C4-2B (cell line): ENCODE results near the gene BRD1.

Experiments
- ZFX ChIP-seq: fragments of 450-650 bp; IDR thresholded peaks from 2 replicates; pipeline ENCODE4 v1.6.1; 2017
- TF ChIP-seq, protein P1 (sequence below): fragments of 450-650 bp; conservative IDR thresholded peaks from 2 replicates; pipeline ENCODE4 v1.5.1; 2017; ENCODE audit warnings: mild to moderate bottlenecking

DNA sequence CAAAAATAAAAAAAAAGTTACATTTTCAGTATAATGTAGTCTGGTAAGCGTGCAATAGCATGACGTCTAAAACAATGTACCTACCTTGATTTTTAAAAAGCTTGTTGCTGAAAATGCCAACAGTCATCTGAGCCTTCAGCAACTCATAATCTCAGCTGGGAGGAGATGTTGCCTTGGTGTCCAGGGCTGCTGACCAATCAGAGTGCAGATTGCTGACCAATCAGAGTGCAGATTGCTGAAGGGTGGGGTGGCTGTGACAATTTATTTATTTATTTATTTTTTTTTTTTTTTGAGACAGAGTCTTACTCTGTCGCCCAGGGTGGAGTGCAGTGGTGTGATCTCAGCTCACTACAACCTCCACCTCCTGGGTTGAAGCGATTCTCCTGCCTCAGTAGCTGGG lies 43.8 kb upstream of the BRD1 start:
- TF ChIP-seq, protein P1, sequence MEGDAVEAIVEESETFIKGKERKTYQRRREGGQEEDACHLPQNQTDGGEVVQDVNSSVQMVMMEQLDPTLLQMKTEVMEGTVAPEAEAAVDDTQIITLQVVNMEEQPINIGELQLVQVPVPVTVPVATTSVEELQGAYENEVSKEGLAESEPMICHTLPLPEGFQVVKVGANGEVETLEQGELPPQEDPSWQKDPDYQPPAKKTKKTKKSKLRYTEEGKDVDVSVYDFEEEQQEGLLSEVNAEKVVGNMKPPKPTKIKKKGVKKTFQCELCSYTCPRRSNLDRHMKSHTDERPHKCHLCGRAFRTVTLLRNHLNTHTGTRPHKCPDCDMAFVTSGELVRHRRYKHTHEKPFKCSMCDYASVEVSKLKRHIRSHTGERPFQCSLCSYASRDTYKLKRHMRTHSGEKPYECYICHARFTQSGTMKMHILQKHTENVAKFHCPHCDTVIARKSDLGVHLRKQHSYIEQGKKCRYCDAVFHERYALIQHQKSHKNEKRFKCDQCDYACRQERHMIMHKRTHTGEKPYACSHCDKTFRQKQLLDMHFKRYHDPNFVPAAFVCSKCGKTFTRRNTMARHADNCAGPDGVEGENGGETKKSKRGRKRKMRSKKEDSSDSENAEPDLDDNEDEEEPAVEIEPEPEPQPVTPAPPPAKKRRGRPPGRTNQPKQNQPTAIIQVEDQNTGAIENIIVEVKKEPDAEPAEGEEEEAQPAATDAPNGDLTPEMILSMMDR: no peak
- TF ChIP-seq ZFX: no peak
